Endothelial cell of umbilical vein (primary cell): ENCODE data around the gene PLA2G6.

Experiments used
- EZH2 ChIP-seq: IDR thresholded peaks from 2 replicates; pipeline ENCODE4 v1.6.1; 2012; ENCODE audit warnings: borderline replicate concordance, low read depth, mild to moderate bottlenecking, moderate library complexity, low read length, inconsistent platforms; ENCODE audit not compliant: severe bottlenecking
- GATA2 ChIP-seq: IDR thresholded peaks from 2 replicates; pipeline ENCODE4 v1.7.0; 2011; ENCODE audit warnings: low read depth, mild to moderate bottlenecking, moderate library complexity, mixed read lengths, low read length; ENCODE audit not compliant: insufficient read length, insufficient read depth
- JUN ChIP-seq: IDR thresholded peaks from 2 replicates; pipeline ENCODE4 v1.6.1; 2011; ENCODE audit warnings: borderline replicate concordance, low read depth; ENCODE audit not compliant: insufficient read length, insufficient read depth
- MYC ChIP-seq: IDR thresholded peaks from one replicate; pipeline ENCODE4 v1.6.1; 2011; ENCODE audit warnings: mild to moderate bottlenecking, low read depth, low read length
- POLR2A ChIP-seq: IDR thresholded peaks from 2 replicates; pipeline ENCODE4 v1.6.1; 2012; ENCODE audit warnings: low read depth, mild to moderate bottlenecking, control low read depth, low read length
- POLR2AphosphoS5 ChIP-seq: IDR thresholded peaks from 2 replicates; pipeline ENCODE4 v1.6.1; 2012; ENCODE audit warnings: low read depth, mild to moderate bottlenecking, control low read depth, low read length, moderate library complexity; ENCODE audit not compliant: insufficient read depth
- TF ChIP-seq, protein P1 (sequence below), 2 donors: IDR thresholded peaks; 1 replicate in 1 of 2; 2 replicates in 1 of 2; pipeline ENCODE4 v1.5.1; 2011; ENCODE audit warnings: low read length in 2 of 2, mild to moderate bottlenecking in 2 of 2, moderate library complexity in 2 of 2, control low read depth in 1 of 2, inconsistent platforms in 1 of 2, low read depth in 1 of 2; ENCODE audit not compliant: insufficient read depth in 1 of 2; ENCODE audit errors: extremely low read depth in 1 of 2
- TF ChIP-seq, protein P2 (sequence below): IDR thresholded peaks from 2 replicates; pipeline ENCODE4 v1.6.1; 2011; ENCODE audit not compliant: insufficient read depth, insufficient read length

DNA sequence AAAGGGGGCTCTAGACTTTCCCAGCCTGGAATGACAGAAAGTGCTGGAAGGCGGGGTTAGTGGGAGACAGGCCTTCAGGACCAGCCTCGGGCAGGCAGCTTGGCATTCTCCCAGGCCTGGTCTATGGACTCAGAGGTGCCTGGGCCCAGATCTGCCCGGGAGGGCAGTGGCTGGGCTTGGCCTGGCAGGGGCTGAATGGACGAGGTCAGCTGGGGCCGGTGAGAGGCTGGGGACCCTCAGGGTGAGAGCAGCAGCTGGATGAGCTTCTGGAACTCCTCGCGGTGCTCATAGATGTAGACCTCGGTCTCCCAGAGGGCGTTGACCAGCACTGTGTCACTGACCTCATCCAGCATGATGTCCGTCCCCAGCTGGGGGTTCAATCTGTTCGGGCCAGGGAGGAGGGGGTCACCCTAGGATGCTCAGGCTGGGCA lies 69.7 kb downstream of the PLA2G6 start:
- TF ChIP-seq, protein P1, sequence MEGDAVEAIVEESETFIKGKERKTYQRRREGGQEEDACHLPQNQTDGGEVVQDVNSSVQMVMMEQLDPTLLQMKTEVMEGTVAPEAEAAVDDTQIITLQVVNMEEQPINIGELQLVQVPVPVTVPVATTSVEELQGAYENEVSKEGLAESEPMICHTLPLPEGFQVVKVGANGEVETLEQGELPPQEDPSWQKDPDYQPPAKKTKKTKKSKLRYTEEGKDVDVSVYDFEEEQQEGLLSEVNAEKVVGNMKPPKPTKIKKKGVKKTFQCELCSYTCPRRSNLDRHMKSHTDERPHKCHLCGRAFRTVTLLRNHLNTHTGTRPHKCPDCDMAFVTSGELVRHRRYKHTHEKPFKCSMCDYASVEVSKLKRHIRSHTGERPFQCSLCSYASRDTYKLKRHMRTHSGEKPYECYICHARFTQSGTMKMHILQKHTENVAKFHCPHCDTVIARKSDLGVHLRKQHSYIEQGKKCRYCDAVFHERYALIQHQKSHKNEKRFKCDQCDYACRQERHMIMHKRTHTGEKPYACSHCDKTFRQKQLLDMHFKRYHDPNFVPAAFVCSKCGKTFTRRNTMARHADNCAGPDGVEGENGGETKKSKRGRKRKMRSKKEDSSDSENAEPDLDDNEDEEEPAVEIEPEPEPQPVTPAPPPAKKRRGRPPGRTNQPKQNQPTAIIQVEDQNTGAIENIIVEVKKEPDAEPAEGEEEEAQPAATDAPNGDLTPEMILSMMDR (IDR thresholded peaks at IDR 0.05; ENCODE audit: extremely low read depth in 1 of 2, insufficient read depth in 1 of 2, low read depth in 1 of 2, low read length in 2 of 2) = no peak
- TF ChIP-seq POLR2A = no peak
- no peak for TF ChIP-seq POLR2AphosphoS5
- no peak for TF ChIP-seq MYC
- TF ChIP-seq EZH2 = no peak
- no peak for TF ChIP-seq GATA2
- no peak for TF ChIP-seq JUN
- TF ChIP-seq, protein P2, sequence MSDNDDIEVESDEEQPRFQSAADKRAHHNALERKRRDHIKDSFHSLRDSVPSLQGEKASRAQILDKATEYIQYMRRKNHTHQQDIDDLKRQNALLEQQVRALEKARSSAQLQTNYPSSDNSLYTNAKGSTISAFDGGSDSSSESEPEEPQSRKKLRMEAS = no peak
